Hepatic stellate cell (primary cell): Measurements from ENCODE around the gene WRAP73.

Source experiments
- DNase-seq: peaks from one replicate; pipeline ENCODE4 v3.0.0; 2011; ENCODE audit warnings: low spot score

Gene WRAP73

DNA sequence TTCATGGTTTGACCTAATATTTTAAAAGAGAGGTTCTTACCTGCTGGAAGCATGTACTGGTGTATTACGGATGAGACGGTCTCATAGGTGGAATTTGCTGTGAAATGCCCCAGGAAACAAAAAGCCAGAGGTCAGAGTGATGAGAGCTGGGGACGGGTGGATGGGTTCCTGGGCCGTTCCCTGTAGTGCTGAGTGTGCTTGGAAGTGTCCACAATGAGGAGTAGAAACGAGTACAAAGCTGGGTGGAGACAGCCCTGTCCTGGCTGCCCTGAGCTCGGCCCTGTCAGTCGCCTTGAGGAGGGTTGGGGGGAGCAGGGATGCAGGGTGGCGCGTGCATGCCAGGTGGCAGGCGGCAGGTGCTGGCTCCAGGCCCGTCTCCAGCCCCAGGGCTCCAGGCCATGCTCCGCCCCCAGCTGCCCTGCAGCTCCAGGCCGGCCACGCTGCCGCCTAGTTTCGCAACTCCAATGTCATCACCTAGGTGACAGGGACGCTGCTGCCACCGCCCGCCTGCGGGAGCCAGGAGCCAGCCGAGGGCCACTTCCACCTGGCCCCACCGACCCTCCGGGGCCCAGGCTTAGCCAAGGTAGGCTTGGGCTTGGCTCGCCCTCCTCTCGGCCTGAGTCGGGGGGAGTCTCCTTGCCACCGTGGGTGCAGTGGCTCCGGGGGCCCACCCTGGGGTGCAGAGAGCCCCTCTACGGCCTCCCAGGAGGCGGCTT is 18.8 kb upstream of the WRAP73 start:
- no peak for DNase-seq

DNA sequence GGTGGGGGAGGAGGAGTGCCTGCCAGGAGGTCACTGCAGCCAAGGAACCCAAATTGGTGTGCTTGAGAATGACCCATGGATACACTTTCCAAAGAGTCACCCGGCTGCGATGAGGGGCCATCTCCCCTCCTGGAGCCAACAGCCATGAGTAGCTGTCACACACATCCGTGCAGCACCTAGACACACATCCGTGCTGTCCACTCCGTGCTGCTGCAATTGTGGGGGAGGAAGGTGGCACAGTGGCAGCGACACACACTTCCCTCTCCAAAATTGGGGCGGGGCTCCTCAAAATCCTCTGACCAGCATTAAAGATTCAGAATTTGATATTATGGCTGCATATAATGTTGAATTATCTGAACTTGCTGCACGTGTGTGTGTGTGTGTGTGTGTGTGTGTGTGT is 18.2 kb upstream of the WRAP73 start:
- no peak for DNase-seq

DNA sequence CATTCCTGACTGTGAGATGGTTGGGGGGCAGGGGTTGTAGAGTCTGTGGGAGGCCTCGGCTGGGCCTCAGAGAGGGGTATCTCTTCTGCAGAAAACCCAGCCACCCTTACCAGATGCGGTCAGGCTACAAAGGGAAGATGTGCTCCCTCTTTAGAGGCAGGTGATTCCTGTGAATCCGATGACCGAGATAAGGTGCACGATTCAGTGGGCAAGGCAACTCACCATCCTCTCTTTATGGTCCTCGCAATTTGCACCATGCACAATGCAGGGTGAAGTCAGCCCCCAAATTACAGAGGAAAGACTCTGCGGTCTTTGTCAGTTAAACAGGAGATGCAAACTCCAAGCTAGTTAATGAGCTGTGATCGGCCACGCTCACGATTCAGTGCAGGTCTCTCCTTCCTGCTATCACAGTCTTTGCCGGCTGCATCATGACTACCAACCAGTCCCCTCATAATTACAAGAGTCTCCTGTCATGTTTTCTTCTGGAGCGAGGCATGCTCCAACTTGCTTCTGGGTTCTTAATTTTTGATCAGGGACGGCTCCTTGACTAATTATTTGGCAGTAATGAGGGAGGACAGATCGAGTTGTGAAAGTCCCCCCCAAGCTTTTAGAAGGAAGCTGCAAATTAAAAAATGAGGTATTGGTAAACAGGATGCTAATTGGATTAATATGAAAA is 14.9 kb upstream of the WRAP73 start:
- DNase-seq: no peak

DNA sequence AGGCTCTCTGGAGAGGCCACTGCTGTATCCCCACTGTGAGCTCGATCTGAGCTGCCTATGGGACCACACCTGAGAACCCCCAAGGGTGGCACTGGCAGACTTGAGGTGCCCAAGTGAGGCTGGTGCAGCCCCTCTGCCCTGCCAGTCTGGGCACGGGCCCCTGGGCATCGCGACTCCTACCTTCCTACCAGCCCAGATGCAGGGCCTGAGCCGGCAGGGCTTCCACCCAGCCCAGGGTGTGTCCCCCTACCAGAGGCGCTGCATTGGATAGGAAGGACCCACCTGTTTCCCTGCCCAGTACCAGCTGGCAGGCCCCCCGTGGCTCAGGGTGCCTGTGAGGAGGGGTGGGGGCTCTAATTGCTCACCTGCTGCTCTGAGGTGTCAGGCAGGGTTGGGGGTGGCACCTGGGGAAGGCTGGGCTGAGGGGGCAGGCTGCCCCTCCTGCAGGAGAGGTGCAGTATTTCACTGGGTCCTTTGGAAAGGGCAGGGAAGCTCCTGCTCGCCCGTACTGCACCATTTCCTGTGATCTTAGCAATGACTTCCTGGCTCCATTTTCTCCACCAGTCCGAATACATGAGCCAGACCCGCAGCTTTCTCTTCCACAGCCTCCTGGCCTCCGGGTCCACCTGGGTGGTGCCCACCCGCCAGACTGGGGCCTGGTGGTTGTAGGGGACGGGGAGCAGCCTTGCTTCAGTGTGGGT is 14.2 kb upstream of the WRAP73 start:
- no peak for DNase-seq

DNA sequence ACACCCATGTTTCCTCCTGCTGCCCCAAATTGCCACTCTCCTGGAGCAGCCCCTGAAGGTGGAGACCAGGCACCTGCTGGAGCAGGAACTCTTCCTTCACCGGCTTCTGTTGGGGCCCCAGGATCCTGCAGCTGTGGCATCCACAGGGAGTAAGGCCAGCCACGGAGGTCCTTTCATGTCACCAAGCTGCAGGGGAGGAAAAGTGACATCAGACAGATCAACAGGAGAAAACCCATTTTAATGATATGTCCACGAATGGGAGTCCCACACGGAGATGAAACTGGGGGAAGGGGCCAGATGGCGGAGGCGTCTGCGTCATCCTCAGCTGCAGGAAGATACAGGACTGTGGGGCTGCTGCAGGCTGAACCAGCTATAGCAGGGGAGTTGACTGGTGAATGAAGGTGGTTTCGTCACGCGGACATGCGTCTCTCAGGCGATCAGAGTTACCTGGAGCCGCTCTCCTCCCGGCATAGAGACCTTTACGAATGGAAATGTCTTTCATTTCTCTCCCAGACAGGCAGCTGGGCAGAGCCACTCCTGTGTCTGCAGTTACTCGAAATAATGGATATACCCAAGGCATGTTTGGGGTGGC is 12.3 kb upstream of the WRAP73 start:
- no peak for DNase-seq

DNA sequence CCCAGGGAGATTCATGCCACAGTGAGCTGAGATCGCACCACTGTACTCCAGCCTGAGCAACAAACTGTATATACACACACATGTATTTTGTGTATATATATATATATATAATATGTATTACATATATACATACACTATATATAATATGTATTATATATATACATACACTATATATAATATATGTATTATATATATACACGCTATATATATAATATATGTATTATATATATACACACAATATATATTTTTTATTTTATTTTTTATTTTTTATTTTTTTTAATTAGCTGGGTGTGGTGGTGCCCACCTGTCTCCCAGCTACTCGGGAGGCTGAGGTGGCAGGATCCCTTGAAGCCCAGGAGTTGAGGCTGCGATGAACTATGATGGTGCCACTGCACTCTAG is 11.7 kb upstream of the WRAP73 start:
- no peak for DNase-seq

DNA sequence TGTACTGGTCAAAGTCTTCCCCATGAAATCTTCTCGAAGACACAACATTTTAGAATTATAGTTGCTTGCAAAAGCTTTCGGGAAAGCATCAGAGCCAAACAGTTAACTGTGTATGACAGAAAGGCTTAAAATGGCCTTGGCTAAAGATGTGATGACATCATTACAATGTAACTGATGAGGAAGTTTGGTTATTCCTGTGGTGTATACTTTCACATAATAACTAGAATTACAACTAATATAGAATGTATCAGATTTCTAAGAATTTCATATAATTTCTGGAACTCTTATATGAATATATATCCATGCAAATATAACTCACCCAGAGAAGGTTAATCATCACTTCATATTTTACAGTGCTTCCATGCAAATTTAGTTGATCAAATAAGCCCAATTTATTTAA is 10.8 kb upstream of the WRAP73 start:
- no peak for DNase-seq

DNA sequence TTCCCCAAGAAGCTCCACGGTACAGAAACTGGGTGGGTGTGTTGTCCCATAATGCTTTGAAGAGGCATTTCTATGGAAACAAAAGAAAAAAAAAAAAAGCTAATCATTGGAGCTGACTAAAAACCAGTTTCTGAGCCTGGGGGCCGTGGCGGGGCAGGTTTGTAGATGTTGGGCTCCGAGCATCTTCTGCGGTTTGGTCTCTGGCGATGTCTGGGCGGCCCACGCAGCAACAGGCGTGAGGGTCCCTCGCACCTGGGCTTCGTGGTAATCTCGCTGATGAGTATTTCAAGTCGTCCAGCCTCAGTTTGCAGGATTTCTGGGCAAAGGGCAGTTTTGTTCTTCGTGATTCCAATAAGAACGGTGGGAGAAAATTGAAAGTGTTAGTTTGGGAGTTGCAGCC is 9.2 kb upstream of the WRAP73 start:
- DNase-seq: no peak

DNA sequence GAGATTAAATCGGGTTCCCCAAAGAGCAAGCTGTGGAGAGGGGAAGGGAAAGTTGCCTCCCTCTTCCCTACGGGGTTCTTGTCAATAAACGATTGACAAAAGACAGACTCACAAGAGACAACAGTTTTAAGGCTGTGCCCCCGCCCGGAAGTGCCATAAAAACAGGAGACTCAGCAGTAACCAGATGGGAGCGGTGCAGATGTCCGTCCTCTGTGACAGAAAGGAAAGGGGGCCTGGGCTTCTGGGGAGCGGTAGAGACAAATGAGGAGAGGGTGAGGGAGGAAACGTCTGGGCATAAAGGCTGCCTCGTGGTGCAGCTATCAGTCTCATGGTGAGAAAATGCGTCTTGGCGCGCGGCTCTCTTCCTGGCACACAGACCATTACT is 8.3 kb upstream of the WRAP73 start:
- no peak for DNase-seq

DNA sequence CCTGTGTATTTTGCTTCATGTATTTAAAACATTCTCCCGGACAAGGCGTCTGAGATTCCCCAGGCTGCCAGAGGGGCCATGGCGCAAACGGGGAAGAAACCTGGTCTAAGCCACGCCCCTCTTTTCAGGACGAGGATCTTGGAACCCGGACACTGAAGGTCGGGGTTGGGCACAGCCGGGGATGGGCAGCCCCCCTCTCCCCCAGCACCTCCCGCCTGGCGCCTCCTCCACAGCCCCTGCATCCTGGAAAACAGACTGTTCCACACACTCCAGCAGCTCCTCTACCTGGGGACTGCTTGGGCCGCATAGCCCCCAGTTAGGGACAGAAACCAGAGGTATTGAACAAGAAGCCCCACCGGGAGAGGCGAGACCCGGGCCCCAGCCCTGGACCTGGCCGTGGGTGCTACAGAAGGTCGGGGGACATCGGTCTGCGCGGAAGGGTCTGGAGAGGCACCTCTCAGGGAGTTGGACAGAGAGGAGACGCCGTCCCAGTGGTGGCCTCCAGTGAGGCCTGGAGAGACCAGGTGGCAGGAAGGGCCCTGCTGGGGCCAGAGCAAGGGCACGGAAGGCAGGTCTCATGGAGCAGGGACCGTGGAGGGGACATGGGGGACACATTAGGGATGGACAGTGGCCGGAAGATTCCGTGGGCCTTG is 7.8 kb upstream of the WRAP73 start:
- no peak for DNase-seq

DNA sequence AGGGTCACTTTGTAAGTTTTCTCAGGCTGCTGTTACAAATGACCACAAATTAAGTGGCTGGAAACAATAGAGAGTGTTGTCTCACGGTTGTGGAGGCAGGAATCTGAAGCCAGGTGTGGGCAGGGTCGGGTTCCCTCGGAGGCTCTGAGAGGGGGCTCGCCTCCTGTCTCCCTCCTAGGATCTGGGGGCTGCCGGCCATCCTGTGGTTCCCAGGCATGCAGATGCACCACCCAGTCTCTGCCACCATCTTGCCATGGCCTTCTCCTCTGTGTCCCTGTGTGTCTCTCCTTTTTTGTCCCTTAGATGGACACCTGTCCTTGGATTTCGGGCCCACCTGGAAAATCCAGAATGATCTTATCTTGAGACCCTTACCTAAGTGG is 7.2 kb upstream of the WRAP73 start:
- DNase-seq: no peak

DNA sequence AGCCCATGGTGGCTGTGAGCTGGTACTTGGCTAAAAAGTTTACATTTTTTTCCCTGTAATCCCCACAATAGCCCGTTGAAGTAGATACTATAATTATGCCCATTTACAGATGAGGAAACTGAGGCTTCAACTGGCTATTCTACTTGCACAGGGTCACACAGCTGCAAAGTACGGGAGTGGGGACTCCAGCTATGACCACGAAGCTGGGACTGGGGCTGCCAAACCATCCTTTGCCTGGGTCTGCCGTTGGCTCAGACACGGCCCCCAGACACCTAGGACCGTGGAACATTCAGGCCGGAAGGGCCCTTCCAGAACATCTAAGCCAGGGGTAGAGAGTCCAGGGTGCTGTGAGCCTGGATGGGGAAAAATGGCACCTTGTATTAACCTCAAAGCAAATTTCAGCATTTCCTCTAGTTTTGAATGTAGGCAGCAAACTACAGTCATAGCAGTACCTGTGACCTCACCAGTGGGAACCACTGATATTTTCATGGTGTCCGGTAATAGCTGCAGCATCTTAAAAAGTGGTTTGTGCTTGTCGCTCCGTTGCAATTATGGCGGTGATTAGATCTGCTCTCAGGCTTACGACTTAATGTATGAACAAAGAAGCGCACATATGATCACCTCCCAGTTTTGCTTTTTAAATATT is 6.7 kb upstream of the WRAP73 start:
- DNase-seq: no peak

DNA sequence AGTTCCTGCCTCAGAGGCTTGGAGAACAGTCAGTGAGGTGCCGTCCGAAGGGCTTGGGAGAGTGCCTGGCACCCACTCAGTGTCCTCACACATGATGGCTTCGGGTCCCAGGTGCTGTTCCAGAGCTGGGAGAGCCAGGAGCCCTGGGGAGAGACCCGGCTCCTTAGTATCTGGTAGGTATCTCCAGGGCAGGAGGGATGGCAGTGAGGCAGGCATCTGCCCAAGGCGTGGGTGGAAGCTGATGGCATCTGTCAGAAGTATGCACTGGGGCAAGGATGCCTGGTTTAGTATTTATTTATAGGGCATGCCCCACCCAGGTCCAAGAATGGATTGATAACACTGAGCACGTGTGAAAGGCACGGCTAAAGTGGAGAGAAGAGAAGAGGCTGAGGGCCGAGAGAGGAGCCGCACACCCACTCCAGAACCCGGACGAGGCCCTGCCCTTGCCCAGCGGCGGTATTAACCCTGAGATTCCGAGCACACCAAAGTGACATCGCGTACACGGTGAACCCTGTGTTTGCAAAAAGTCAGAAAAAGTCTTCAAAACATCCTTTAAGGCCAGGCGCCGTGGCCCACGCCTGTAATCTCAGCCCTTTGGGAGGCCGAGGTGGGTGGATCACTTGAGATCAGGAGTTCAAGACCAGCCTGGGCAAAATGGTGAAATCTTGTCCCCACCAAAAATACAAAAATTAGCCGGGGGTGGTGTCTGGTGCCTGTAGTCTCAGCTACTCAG is 4.8 kb upstream of the WRAP73 start:
- no peak for DNase-seq

DNA sequence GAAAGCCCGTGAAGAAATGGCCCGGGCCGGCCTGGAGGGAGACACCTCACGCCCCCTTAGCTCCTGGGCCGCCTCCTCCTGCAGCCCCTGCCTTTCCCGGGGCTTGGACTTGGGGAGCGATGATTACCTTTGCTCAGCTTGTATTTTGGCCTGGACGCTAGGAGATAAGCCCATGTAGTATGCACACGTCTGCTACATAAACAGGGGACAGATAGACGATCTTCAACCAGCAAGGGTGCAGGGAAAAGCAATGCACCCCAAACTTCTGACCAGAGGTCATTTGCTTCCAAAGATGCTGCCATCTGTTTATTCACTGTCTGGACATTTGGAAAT is 3.3 kb upstream of the WRAP73 start:
- no peak for DNase-seq

DNA sequence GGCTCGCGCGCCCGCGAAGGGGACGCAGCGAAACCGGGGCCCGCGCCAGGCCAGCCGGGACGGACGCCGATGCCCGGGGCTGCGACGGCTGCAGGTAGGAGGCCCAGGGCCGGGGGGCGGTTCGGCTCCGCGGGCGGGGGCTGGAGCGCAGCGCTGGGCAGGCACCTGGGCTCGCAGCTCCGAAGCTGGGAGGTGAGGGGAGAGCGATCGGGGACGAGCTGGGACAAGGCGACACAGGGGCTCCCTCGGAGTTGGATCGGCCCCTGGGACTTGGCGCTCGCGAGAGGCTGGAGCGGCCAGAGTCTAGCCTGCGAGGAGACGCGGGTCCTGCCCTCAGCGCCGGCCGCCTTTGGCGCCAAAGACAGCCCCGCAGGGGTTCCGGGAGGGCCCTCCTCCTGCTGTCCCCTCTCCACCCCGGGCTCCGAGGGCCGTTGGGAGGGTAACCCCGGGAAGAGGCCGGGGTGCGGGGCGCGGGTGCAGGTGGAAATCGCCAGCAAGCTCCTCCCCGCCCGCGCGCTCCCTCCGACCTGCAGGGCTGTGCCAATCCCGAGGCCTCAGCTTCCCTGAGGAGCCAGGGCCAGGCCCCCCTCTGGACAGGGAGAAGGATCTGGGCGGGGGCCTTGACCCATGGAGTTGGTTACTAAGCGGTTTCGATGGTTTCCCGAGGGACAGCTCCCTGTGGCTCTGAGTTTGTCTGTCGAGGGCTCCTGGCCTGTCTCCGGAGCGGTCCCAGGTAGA is 2.8 kb upstream of the WRAP73 start:
- DNase-seq: no peak

DNA sequence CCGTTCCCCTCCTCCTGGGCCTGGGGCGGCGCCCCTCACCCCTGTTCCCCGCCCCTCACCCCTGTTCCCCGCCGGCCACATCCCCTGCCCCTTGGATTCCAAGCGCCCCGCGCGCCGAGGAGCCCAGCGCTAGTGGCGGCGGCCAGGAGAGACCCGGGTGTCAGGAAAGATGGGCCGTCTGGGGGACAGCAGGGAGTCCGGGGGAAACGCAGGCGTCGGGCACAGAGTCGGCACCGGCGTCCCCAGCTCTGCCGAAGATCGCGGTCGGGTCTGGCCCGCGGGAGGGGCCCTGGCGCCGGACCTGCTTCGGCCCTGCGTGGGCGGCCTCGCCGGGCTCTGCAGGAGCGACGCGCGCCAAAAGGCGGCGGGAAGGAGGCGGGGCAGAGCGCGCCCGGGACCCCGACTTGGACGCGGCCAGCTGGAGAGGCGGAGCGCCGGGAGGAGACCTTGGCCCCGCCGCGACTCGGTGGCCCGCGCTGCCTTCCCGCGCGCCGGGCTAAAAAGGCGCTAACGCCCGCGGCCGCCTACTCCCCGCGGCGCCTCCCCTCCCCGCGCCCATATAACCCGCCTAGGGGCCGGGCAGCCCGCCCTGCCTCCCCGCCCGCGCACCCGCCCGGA is 2.1 kb upstream of the WRAP73 start, which contains the start of gene TP73:
Gene TP73, plus strand, starts transcription at position 587 of the 618 bp plus-strand sequence. CDS start 29,850 bp downstream, outside the sequence.
- DNase-seq: no peak

DNA sequence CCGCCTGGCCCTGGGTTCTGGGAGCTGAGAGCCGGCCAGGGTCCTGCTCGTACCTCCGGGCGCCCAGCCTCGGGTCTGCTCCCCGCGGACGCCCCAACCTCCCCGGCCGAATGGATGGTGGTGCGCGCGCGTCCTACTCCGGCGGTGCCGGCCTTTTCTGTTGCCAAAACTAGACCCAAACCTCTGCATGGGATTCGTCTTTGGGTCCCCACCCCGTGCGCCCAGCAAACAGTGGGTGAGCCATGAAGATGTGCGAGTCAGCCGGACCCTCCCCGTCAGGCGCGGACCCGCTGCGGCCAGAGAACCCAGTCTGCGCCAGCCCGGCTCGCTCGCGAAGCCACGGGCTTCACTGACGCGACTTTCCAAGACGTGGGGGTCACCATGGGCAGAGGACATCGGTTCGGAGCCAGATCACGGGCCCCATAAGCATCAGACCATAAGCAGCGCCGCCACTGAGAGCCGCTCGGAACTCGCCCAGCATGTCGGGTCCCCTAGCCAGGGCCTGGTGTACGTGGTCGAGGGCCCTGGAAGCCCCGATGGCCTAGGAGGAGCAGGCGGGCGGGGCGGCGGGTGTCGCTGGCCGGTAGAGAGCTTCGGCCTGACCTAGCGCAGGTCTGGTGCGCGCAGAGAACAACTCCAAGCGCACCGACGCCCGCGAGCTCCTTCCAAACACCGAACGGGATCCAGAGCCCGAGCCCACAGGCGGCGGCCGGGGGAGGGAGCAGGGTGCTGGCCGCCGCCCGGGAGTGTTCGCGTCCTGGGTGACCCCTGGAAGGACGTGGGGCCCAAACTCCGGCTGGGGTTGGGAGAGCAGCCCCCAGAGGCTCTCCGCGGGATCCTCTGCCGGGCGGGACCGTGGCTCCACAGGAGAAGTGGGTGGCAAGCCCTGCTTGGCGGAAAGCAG is 1.4 kb upstream of the WRAP73 start:
- no peak for DNase-seq

DNA sequence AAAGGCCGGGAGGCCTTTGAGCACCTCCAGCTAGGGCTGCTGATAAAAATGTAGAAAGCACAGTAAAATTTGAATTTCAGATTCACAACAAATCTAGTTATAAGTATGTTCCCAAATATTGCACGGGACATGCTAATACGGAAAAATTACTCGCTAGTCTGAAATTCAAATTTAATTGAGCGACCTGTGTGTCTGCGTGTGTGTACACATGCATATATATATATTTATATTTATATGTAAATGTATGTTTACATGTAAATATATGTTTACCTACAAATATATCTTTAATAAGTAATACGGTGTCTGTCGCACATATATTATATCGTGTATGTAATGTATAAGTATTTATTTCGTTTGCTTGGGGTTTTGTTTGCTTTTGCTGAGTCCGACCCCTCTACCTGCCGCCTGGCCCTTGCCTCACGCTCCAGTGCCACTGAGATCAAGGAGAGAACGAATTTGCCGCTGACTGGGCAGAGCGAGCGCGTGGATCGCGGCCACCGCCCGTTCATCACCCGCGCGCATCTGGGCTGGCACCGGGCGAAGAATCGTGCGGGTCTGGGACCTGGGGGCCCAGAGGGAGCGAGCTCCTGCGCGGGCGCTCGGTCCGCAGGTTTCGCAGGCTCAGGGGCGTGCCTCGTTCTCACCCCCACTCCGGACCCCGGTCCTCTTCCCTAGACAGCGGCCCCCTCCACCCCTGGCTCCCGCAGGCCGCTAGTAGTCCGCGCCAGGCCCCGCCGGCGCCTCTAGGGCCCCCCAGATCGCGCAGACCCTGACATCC is 534 bp upstream of the WRAP73 start:
- no peak for DNase-seq
